ENCODE data around the gene KRTAP10-7. TPM values are rescaled to one million over a fixed set of nuclear protein-coding genes. Genes with fewer than 3 reads are reported as not detected.
"Not testable (repeated sequence)": the region's sequence is repeated elsewhere in the genome, so short reads cannot be mapped to it uniquely, and the experiment has no call there.

The KRTAP10-7 gene
- total RNA-seq, 1 donor from 2014 or later: not detected

- intact Hi-C loops (cut with micrococcal nuclease): no loop called here
- DNase-seq: no peak
- H3K36me3 Mint-ChIP-seq (ENCODE audit: low read depth): no peaks in the 10 kb centered on the region
- peaks cover 5% of the 10 kb centered on the region for H3K27me3 Mint-ChIP-seq
- peaks cover 12% of the 10 kb centered on the region for H3K4me1 Mint-ChIP-seq
- no peak overlapping the region for H3K4me3 Mint-ChIP-seq
- H3K27ac Mint-ChIP-seq: no peak overlapping the region
- peaks cover 9% of the 10 kb centered on the region for H3K9me3 Mint-ChIP-seq
Measured at GRCh38 chr21:44566403-44566802, 34.0 kb upstream of the KRTAP10-7 start.

- no peak overlapping the region for H3K27ac Mint-ChIP-seq
- no peak for DNase-seq
- no peak overlapping the region for H3K4me3 Mint-ChIP-seq
- no peaks in the 10 kb centered on the region for H3K36me3 Mint-ChIP-seq (ENCODE audit: low read depth)
- H3K9me3 Mint-ChIP-seq: no peaks in the 10 kb centered on the region
- H3K27me3 Mint-ChIP-seq: no peaks in the 10 kb centered on the region
- intact Hi-C loops (cut with micrococcal nuclease): no loop called here
- H3K4me1 Mint-ChIP-seq: peaks cover 12% of the 10 kb centered on the region
Measured at GRCh38 chr21:44567481-44568171, 32.8 kb upstream of the KRTAP10-7 start.

- DNase-seq: no peak
- peaks cover 12% of the 10 kb centered on the region for H3K4me1 Mint-ChIP-seq
- no peaks in the 10 kb centered on the region for H3K36me3 Mint-ChIP-seq (ENCODE audit: low read depth)
- intact Hi-C loops (cut with micrococcal nuclease): no loop called here
- no peaks in the 10 kb centered on the region for H3K27me3 Mint-ChIP-seq
- no peak overlapping the region for H3K4me3 Mint-ChIP-seq
- H3K9me3 Mint-ChIP-seq: no peaks in the 10 kb centered on the region
- H3K27ac Mint-ChIP-seq: no peak overlapping the region
Measured at GRCh38 chr21:44568261-44568660, 32.1 kb upstream of the KRTAP10-7 start.

GRCh38 chr21:44568667-44569556, 31.5 kb upstream of the KRTAP10-7 start:
- intact Hi-C loops (cut with micrococcal nuclease): no loop called here
- H3K4me3 Mint-ChIP-seq: no peak overlapping the region
- H3K4me1 Mint-ChIP-seq: peaks cover 12% of the 10 kb centered on the region
- no peaks in the 10 kb centered on the region for H3K27me3 Mint-ChIP-seq
- no peaks in the 10 kb centered on the region for H3K9me3 Mint-ChIP-seq
- DNase-seq: no peak
- H3K36me3 Mint-ChIP-seq (ENCODE audit: low read depth): no peaks in the 10 kb centered on the region
- H3K27ac Mint-ChIP-seq: no peak overlapping the region

- H3K4me1 Mint-ChIP-seq: peaks cover 6% of the 10 kb centered on the region
- intact Hi-C loops (cut with micrococcal nuclease): no loop called here
- H3K4me3 Mint-ChIP-seq: no peak overlapping the region
- no peak for DNase-seq
- no peaks in the 10 kb centered on the region for H3K9me3 Mint-ChIP-seq
- H3K36me3 Mint-ChIP-seq (ENCODE audit: low read depth): no peaks in the 10 kb centered on the region
- no peak overlapping the region for H3K27ac Mint-ChIP-seq
- H3K27me3 Mint-ChIP-seq: peaks cover 3% of the 10 kb centered on the region
Measured at GRCh38 chr21:44569861-44570517, 30.4 kb upstream of the KRTAP10-7 start.

GRCh38 chr21:44571296-44571695, 29.1 kb upstream of the KRTAP10-7 start:
- H3K9me3 Mint-ChIP-seq: peaks cover 5% of the 10 kb centered on the region
- no peak overlapping the region for H3K4me3 Mint-ChIP-seq
- no peak for DNase-seq
- no peaks in the 10 kb centered on the region for H3K36me3 Mint-ChIP-seq (ENCODE audit: low read depth)
- peaks cover 3% of the 10 kb centered on the region for H3K27me3 Mint-ChIP-seq
- no peak overlapping the region for H3K27ac Mint-ChIP-seq
- intact Hi-C loops (cut with micrococcal nuclease): no loop called here
- no peaks in the 10 kb centered on the region for H3K4me1 Mint-ChIP-seq

- H3K27ac Mint-ChIP-seq: no peak overlapping the region
- no peaks in the 10 kb centered on the region for H3K4me1 Mint-ChIP-seq
- H3K9me3 Mint-ChIP-seq: peaks cover 5% of the 10 kb centered on the region
- H3K27me3 Mint-ChIP-seq: peaks cover 3% of the 10 kb centered on the region
- intact Hi-C loops (cut with micrococcal nuclease): no loop called here
- no peak overlapping the region for H3K4me3 Mint-ChIP-seq
- no peaks in the 10 kb centered on the region for H3K36me3 Mint-ChIP-seq (ENCODE audit: low read depth)
- no peak for DNase-seq
Measured at GRCh38 chr21:44571844-44572782, 28.3 kb upstream of the KRTAP10-7 start.

- H3K27me3 Mint-ChIP-seq: peaks cover 3% of the 10 kb centered on the region
- peaks cover 4% of the 10 kb centered on the region for H3K36me3 Mint-ChIP-seq (ENCODE audit: low read depth)
- H3K4me3 Mint-ChIP-seq: no peak overlapping the region
- H3K27ac Mint-ChIP-seq: no peak overlapping the region
- H3K4me1 Mint-ChIP-seq: no peaks in the 10 kb centered on the region
- DNase-seq: no peak
- intact Hi-C loops (cut with micrococcal nuclease): no loop called here
- peaks cover 13% of the 10 kb centered on the region for H3K9me3 Mint-ChIP-seq
Measured at GRCh38 chr21:44572959-44573583, 27.3 kb upstream of the KRTAP10-7 start.

- H3K27me3 Mint-ChIP-seq; H3K36me3 Mint-ChIP-seq (ENCODE audit: low read depth); intact Hi-C loops (cut with micrococcal nuclease); H3K27ac Mint-ChIP-seq; H3K4me3 Mint-ChIP-seq; H3K4me1 Mint-ChIP-seq; DNase-seq: not testable (repeated sequence)
- H3K9me3 Mint-ChIP-seq: peaks cover 13% of the 10 kb centered on the region
Measured at GRCh38 chr21:44573630-44574456, 26.6 kb upstream of the KRTAP10-7 start, which contains the start of gene KRTAP10-4. Gene KRTAP10-4, plus strand, starts transcription at chr21:44573729. Its CDS starts 30 bp downstream, at chr21:44573759.

GRCh38 chr21:44574457-44575306, 25.7 kb upstream of the KRTAP10-7 start:
- Mint-ChIP-seq H3K36me3 (ENCODE audit: low read depth) (peaks cover 6% of the 10 kb centered on the region), H3K27ac (no peak overlapping the region), H3K9me3 (peaks cover 13% of the 10 kb centered on the region), H3K4me3 (no peak overlapping the region), H3K27me3 (peaks cover 3% of the 10 kb centered on the region), H3K4me1 (no peaks in the 10 kb centered on the region)
- no peak for DNase-seq
- intact Hi-C loops (cut with micrococcal nuclease): no loop called here

GRCh38 chr21:44575307-44576024, 24.9 kb upstream of the KRTAP10-7 start:
- H3K4me3 Mint-ChIP-seq: no peak overlapping the region
- peaks cover 13% of the 10 kb centered on the region for H3K9me3 Mint-ChIP-seq
- peaks cover 7% of the 10 kb centered on the region for H3K36me3 Mint-ChIP-seq (ENCODE audit: low read depth)
- peaks cover 3% of the 10 kb centered on the region for H3K27me3 Mint-ChIP-seq
- no peak for DNase-seq
- intact Hi-C loops (cut with micrococcal nuclease): no loop called here
- no peaks in the 10 kb centered on the region for H3K4me1 Mint-ChIP-seq
- no peak overlapping the region for H3K27ac Mint-ChIP-seq

Data from activated CD4-positive, alpha-beta T cell treated with anti-CD3 and anti-CD28 coated beads, Interleukin-2, amount 10 ng/mL, durations not matched to agents 24 days and 14 days (primary cell).